MM.1S (cell line): ENCODE data around the gene ZNF446.

Experiments used
- DNase-seq: peaks from one replicate; pipeline ENCODE4 v3.0.0-alpha.2; 2015
- H2AFZ ChIP-seq: fragments of 300-600 bp; sonication (generic); 2 replicates; pipeline ENCODE4 v1.6.0; 2016; ENCODE audit warnings: antibody characterized with exemption, low read length
- H3F3A ChIP-seq: fragments of 300-600 bp; sonication (generic); 2 replicates; pipeline ENCODE4 v1.6.1; 2016; ENCODE audit warnings: mild to moderate bottlenecking, antibody characterized with exemption, low read length, moderate library complexity, mixed read lengths; ENCODE audit not compliant: insufficient read depth
- H3K27ac ChIP-seq: fragments of 300-600 bp; sonication (generic); 2 replicates; pipeline ENCODE4 v1.5.1; 2016; ENCODE audit warnings: mild to moderate bottlenecking, low read length
- H3K27me3 ChIP-seq: fragments of 300-600 bp; sonication (generic); replicated peaks from 2 replicates; pipeline ENCODE4 v1.6.0; 2016; ENCODE audit warnings: low read length; ENCODE audit not compliant: insufficient read depth
- H3K36me3 ChIP-seq: fragments of 300-600 bp; sonication (generic); replicated peaks from 2 replicates; pipeline ENCODE4 v1.6.1; 2016; ENCODE audit warnings: mild to moderate bottlenecking, low read length, mixed read lengths; ENCODE audit not compliant: insufficient read depth
- H3K4me1 ChIP-seq: fragments of 300-600 bp; sonication (generic); 2 replicates; pipeline ENCODE4 v1.6.1; 2016; ENCODE audit warnings: low read length, mixed read lengths
- H3K4me2 ChIP-seq: fragments of 300-600 bp; sonication (generic); 2 replicates; pipeline ENCODE4 v1.6.0; 2016; ENCODE audit warnings: low read depth, low read length
- H3K4me3 ChIP-seq: fragments of 300-600 bp; sonication (generic); 2 replicates; pipeline ENCODE4 v1.5.1; 2016; ENCODE audit warnings: low read length, mixed read lengths
- H3K79me2 ChIP-seq: fragments of 300-600 bp; sonication (generic); 2 replicates; pipeline ENCODE4 v1.6.1; 2016; ENCODE audit warnings: mixed run types, low read length, mixed read lengths
- H3K9ac ChIP-seq: fragments of 300-600 bp; sonication (generic); 2 replicates; pipeline ENCODE4 v1.6.1; 2016; ENCODE audit warnings: low read length, mixed read lengths
- H3K9me2 ChIP-seq: fragments of 300-600 bp; sonication (generic); replicated peaks from 2 replicates; pipeline ENCODE4 v1.6.1; 2016; ENCODE audit warnings: mild to moderate bottlenecking, low read length, mixed read lengths; ENCODE audit not compliant: insufficient read depth
- H3K9me3 ChIP-seq: fragments of 300-600 bp; sonication (generic); replicated peaks from 2 replicates; pipeline ENCODE4 v1.6.1; 2016; ENCODE audit warnings: mild to moderate bottlenecking, low read length, mixed read lengths; ENCODE audit not compliant: insufficient read depth
- H4K20me1 ChIP-seq: fragments of 300-600 bp; sonication (generic); 2 replicates; pipeline ENCODE4 v1.6.1; 2016; ENCODE audit warnings: mild to moderate bottlenecking, low read length, moderate library complexity, mixed read lengths; ENCODE audit not compliant: insufficient read depth
- CTCF ChIP-seq: fragments of 300-600 bp; sonication (generic); IDR thresholded peaks from 2 replicates; pipeline ENCODE4 v1.5.1; 2016; ENCODE audit warnings: antibody characterized with exemption, low read length, mixed read lengths
- EZH2 ChIP-seq: fragments of 300-600 bp; sonication (generic); optimal IDR thresholded peaks from 2 replicates; pipeline ENCODE3; 2017; ENCODE audit warnings: low read depth, mild to moderate bottlenecking, antibody characterized with exemption, low read length, mixed read lengths
- EZH2phosphoT487 ChIP-seq: fragments of 300-600 bp; sonication (generic); IDR thresholded peaks from 2 replicates; pipeline ENCODE4 v1.6.1; 2018; ENCODE audit warnings: antibody characterized with exemption, low read length

The ZNF446 gene

GRCh38 chr19:58466089-58466759 is 9.9 kb upstream of the ZNF446 start:
- Histone ChIP-seq H3K9ac (no peak overlapping the region; the same call in 1 of the 2 replicates), H3K27me3 (no peaks in the 10 kb centered on the region; the same call in 1 of the 2 replicates), H3F3A (no peaks in the 10 kb centered on the region), H3K27ac (no peak overlapping the region), H3K4me2 (peak overlapping the region; percentile 89), H3K9me3 (no peaks in the 10 kb centered on the region), H3K79me2 (peaks cover 26% of the 10 kb centered on the region), H3K36me3 (no peaks in the 10 kb centered on the region), H3K9me2 (no peaks in the 10 kb centered on the region), H4K20me1 (no peaks in the 10 kb centered on the region), H2AFZ (peak overlapping the region; percentile 81), H3K4me1 (no peaks in the 10 kb centered on the region), H3K4me3 (peak overlapping the region; percentile 93)
- TF ChIP-seq CTCF (no peak), EZH2 (no peak), EZH2phosphoT487 (no peak)
- DNase-seq, result no peak

- Histone ChIP-seq H3K4me1 (no peaks in the 10 kb centered on the region), H3F3A (no peaks in the 10 kb centered on the region), H4K20me1 (no peaks in the 10 kb centered on the region), H3K4me3 (peak within 1 kb of the TSS; percentile 93), H3K9me3 (no peaks in the 10 kb centered on the region), H3K9me2 (no peaks in the 10 kb centered on the region), H3K4me2 (peak within 1 kb of the TSS; percentile 89), H3K27ac (peak within 1 kb of the TSS; percentile 57; the same call in 1 of the 2 replicates), H3K36me3 (0 out of 2 replicates have a peak, but pooled peaks cover 3% of the 10 kb centered on the region), H2AFZ (peak within 1 kb of the TSS; percentile 91), H3K79me2 (peaks cover 26% of the 10 kb centered on the region), H3K9ac (peak within 1 kb of the TSS; percentile 93), H3K27me3 (no peaks in the 10 kb centered on the region; the same call in 1 of the 2 replicates)
- no peak for TF ChIP-seq EZH2phosphoT487
- peak; percentile 98 for DNase-seq
Observed at GRCh38 chr19:58466760-58467589, 9.2 kb upstream of the ZNF446 start, which contains the start of gene ZNF324. Gene ZNF324 (plus strand): TSS chr19:58467080. CDS start chr19:58469186, 2,106 bp downstream.

GRCh38 chr19:58468216-58468839 is 7.8 kb upstream of the ZNF446 start:
- H2AFZ ChIP-seq, result no peak overlapping the region
- TF ChIP-seq CTCF (no peak), EZH2 (no peak)
- no peak overlapping the region for H3K27ac ChIP-seq
- peaks cover 26% of the 10 kb centered on the region for H3K79me2 ChIP-seq
- DNase-seq, result no peak
- H3F3A ChIP-seq, result no peaks in the 10 kb centered on the region
- H3K36me3 ChIP-seq, result 0 out of 2 replicates have a peak, but pooled peaks cover 4% of the 10 kb centered on the region
- no peaks in the 10 kb centered on the region; the same call in 1 of the 2 replicates for H3K27me3 ChIP-seq
- no peaks in the 10 kb centered on the region for H3K9me3 ChIP-seq
- H3K4me2 ChIP-seq, result peak overlapping the region; percentile 16; the same call in 1 of the 2 replicates
- no peak overlapping the region for H3K4me3 ChIP-seq
- H3K9me2 ChIP-seq, result no peaks in the 10 kb centered on the region
- no peaks in the 10 kb centered on the region for H3K4me1 ChIP-seq
- H3K9ac ChIP-seq, result no peak overlapping the region
- no peaks in the 10 kb centered on the region for H4K20me1 ChIP-seq
